ENCODE results near the gene LYST. TPM values are rescaled to one million over a fixed set of nuclear protein-coding genes. Genes with fewer than 3 reads are reported as not detected.

The LYST gene
- total and polyA plus RNA-seq, 2 donors (not counting 3 experiments of a cell fraction or from before 2014, with no cell fraction given): 3.1 to 9.6 TPM

DNA sequence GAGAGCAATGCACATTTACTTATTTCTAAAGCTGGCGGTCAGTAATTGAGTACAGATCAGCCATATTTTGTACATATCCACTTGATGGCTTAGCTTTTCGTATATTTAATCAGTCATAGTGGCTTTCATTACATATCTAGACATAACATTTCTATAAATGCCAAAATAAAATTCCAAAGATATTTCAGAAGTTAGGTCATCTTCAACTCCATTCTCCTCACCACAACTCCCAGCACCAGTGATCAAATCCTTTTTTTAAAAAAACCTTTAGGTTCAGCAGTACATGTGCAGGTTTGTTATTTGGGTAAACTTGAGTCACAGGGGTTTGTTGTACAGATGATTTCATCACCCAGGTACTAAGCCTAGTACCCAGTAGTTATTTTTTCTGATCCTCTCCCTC, 163.2 kb downstream of the LYST start:
- peaks cover 0 to 3% of the 10 kb centered on the region in 2 experiments for H3K36me3 ChIP-seq (ENCODE audit: control insufficient read depth in 2 of 2, extremely low read depth in 1 of 2, insufficient read depth in 2 of 2, low read length in 2 of 2)
- H3K9ac ChIP-seq (replicated peaks; ENCODE audit: extremely low read depth, insufficient read depth, low read length): no peak overlapping the region
- POLR2A ChIA-PET: no interaction called here
- no peaks in the 10 kb centered on the region for H3K27me3 ChIP-seq (ENCODE audit: control insufficient read depth in 2 of 2, insufficient read depth in 2 of 2, low read length in 2 of 2)
- H3K4me2 ChIP-seq (ENCODE audit: insufficient read depth, low read length): no peak overlapping the region
- H3K4me1 ChIP-seq (ENCODE audit: control insufficient read depth, extremely low read depth, insufficient read depth, low read length): no peaks in the 10 kb centered on the region
- no peaks in the 10 kb centered on the region for H3K9me1 ChIP-seq (replicated peaks; ENCODE audit: control insufficient read depth, extremely low read depth, insufficient read depth, low read length)
- no peak overlapping the region for H2AFZ ChIP-seq (ENCODE audit: low read depth, low read length)
- H3K79me2 ChIP-seq (ENCODE audit: control insufficient read depth, insufficient read depth, low read length): no peaks in the 10 kb centered on the region
- H4K20me1 ChIP-seq (replicated peaks; ENCODE audit: control insufficient read depth, extremely low read depth, insufficient read depth, low read length): no peaks in the 10 kb centered on the region
- CTCF ChIA-PET: interaction anchor here (1.0 to 1.3 kb wide), 3 partner anchors 9 to 198 kb away, joined by 3 read pairs; no protein-coding TSS in a partner anchor
- intact Hi-C loops (cut with micrococcal nuclease) (no loop called here), dilution Hi-C loops (cut with MboI; ENCODE audit: extremely low pct_ligation_motif_present, low sequenced_read_pairs) (no loop called here)
- TF ChIP-seq GATA2 (IDR thresholded peaks at IDR 0.05; ENCODE audit: insufficient read depth, insufficient read length, low read depth, low read length) (no peak), POLR2A (IDR thresholded peaks at IDR 0.05; ENCODE audit: low read depth, low read length) (no peak), JUN (IDR thresholded peaks at IDR 0.05; ENCODE audit: borderline replicate concordance, insufficient read depth, insufficient read length, low read depth) (no peak), EZH2 (IDR thresholded peaks at IDR 0.05; ENCODE audit: borderline replicate concordance, low read depth, low read length, severe bottlenecking) (no peak), POLR2AphosphoS5 (IDR thresholded peaks at IDR 0.05; ENCODE audit: insufficient read depth, low read depth, low read length) (no peak), FOS (IDR thresholded peaks at IDR 0.05; ENCODE audit: borderline replicate concordance, insufficient read depth, low read length) (no peak), MYC (IDR thresholded peaks at IDR 0.05; ENCODE audit: low read depth, low read length) (no peak)
- TF ChIP-seq, protein P1, sequence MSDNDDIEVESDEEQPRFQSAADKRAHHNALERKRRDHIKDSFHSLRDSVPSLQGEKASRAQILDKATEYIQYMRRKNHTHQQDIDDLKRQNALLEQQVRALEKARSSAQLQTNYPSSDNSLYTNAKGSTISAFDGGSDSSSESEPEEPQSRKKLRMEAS (IDR thresholded peaks at IDR 0.05; ENCODE audit: insufficient read depth, insufficient read length): no peak
- TF ChIP-seq, protein P2, sequence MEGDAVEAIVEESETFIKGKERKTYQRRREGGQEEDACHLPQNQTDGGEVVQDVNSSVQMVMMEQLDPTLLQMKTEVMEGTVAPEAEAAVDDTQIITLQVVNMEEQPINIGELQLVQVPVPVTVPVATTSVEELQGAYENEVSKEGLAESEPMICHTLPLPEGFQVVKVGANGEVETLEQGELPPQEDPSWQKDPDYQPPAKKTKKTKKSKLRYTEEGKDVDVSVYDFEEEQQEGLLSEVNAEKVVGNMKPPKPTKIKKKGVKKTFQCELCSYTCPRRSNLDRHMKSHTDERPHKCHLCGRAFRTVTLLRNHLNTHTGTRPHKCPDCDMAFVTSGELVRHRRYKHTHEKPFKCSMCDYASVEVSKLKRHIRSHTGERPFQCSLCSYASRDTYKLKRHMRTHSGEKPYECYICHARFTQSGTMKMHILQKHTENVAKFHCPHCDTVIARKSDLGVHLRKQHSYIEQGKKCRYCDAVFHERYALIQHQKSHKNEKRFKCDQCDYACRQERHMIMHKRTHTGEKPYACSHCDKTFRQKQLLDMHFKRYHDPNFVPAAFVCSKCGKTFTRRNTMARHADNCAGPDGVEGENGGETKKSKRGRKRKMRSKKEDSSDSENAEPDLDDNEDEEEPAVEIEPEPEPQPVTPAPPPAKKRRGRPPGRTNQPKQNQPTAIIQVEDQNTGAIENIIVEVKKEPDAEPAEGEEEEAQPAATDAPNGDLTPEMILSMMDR (IDR thresholded peaks at IDR 0.05; ENCODE audit: extremely low read depth in 1 of 2, insufficient read depth in 1 of 2, low read depth in 1 of 2, low read length in 2 of 2): no peak
- no peak overlapping the region for H3K27ac ChIP-seq (ENCODE audit: insufficient read depth, low read depth, low read length)
- FAIRE-seq: no peak
- no peak overlapping the region for H3K4me3 ChIP-seq (replicated peaks in 1 of 3; ENCODE audit: insufficient read depth in 1 of 3, low read depth in 1 of 3, low read length in 3 of 3)
- DNase-seq (ENCODE audit: low read depth, low spot score): peak; percentile 12
- no peaks in the 10 kb centered on the region for H3K9me3 ChIP-seq (replicated peaks; ENCODE audit: control insufficient read depth, insufficient read depth, low read length)
- BruUV-seq (replicated peaks): no TSS peak
